Peyer's patch (tissue), 4 donors: ENCODE results near the gene MAD1L1.

Experiments
- POLR2A ChIP-seq, 2 donors: fragments of 450-650 bp; IDR thresholded peaks; one replicate each; pipeline ENCODE4 v1.5.1; 2017; ENCODE audit warnings: antibody characterized with exemption in 2 of 2, mild to moderate bottlenecking in 2 of 2, moderate library complexity in 2 of 2
- TF ChIP-seq, protein P1 (sequence below), 6 experiments: fragments of 450-650 bp in 4 of 6; fragments of 200-600 bp in 2 of 6; sonication (generic) in 1 of 6; IDR thresholded peaks; one replicate each; pipeline ENCODE4 v1.5.1; 2017 to 2019; ENCODE audit warnings: antibody characterized with exemption in 6 of 6, mild to moderate bottlenecking in 3 of 6, moderate library complexity in 1 of 6

DNA sequence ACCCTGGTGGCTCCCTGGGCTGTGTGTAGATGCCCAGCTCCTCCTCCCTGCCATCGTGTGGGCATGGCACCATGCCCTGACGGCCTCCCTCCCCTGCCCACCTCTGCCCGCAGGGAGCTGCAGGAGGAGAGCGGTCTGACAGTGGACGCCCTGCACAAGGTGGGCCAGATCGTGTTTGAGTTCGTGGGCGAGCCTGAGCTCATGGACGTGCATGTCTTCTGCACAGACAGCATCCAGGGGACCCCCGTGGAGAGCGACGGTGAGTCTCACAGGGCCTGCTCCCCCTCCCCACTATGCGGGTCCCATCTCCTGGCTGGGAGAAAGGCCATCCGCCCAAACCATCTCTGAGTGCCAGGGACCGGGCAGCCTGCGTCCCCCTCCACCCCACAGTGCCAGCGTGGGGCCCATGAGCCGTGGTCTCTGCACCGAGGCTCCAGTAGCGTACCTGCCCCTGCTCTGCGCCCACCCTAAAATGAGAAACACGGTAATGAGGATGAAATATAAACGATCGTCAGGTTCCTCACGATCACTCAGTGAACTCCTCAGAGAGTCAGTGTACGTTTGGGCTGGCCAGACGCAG lies 17.1 kb upstream of the MAD1L1 start:
- TF ChIP-seq, protein P1, sequence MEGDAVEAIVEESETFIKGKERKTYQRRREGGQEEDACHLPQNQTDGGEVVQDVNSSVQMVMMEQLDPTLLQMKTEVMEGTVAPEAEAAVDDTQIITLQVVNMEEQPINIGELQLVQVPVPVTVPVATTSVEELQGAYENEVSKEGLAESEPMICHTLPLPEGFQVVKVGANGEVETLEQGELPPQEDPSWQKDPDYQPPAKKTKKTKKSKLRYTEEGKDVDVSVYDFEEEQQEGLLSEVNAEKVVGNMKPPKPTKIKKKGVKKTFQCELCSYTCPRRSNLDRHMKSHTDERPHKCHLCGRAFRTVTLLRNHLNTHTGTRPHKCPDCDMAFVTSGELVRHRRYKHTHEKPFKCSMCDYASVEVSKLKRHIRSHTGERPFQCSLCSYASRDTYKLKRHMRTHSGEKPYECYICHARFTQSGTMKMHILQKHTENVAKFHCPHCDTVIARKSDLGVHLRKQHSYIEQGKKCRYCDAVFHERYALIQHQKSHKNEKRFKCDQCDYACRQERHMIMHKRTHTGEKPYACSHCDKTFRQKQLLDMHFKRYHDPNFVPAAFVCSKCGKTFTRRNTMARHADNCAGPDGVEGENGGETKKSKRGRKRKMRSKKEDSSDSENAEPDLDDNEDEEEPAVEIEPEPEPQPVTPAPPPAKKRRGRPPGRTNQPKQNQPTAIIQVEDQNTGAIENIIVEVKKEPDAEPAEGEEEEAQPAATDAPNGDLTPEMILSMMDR (IDR thresholded peaks at IDR 0.05), result no peak
- no peak for TF ChIP-seq POLR2A (IDR thresholded peaks at IDR 0.05)
